Karpas-422 (cell line): ENCODE data around the gene CNTN1. TPM values are rescaled to one million over a fixed set of nuclear protein-coding genes. Genes with fewer than 3 reads are reported as not detected.

ENCODE experiments used
- DNase-seq: peaks from one replicate; pipeline ENCODE4 v3.0.0-alpha.2; 2015
- H2AFZ ChIP-seq: fragments of 200-600 bp; sonication (generic); 2 replicates; pipeline ENCODE4 v1.6.1; 2014; ENCODE audit warnings: antibody characterized with exemption, low read length, mixed read lengths
- H3K27ac ChIP-seq: fragments of 200-600 bp; sonication (generic); 2 replicates; pipeline ENCODE4 v1.5.1; 2014; ENCODE audit warnings: mild to moderate bottlenecking, low read length, moderate library complexity
- H3K27me3 ChIP-seq: fragments of 200-600 bp; sonication (generic); 2 replicates; pipeline ENCODE4 v1.6.1; 2014; ENCODE audit warnings: low read length, mixed read lengths
- H3K36me3 ChIP-seq: fragments of 200-600 bp; sonication (generic); 2 replicates; pipeline ENCODE4 v1.6.1; 2014; ENCODE audit warnings: low read length, mixed read lengths; ENCODE audit not compliant: insufficient read depth
- H3K4me1 ChIP-seq: fragments of 200-600 bp; sonication (generic); 2 replicates; pipeline ENCODE4 v1.6.1; 2014; ENCODE audit warnings: mild to moderate bottlenecking, low read length, mixed read lengths
- H3K4me2 ChIP-seq: fragments of 200-600 bp; sonication (generic); 2 replicates; pipeline ENCODE4 v1.6.1; 2014; ENCODE audit warnings: low read length, low read depth, mild to moderate bottlenecking; ENCODE audit not compliant: poor library complexity, severe bottlenecking
- H3K4me3 ChIP-seq: fragments of 200-600 bp; sonication (generic); 2 replicates; pipeline ENCODE4 v1.5.1; 2014; ENCODE audit warnings: mild to moderate bottlenecking, antibody characterized with exemption, low read length, mixed read lengths
- H3K79me2 ChIP-seq: fragments of 200-600 bp; sonication (generic); 2 replicates; pipeline ENCODE4 v1.6.1; 2014; ENCODE audit warnings: mild to moderate bottlenecking, low read length, mixed read lengths
- H3K9ac ChIP-seq: fragments of 200-600 bp; sonication (generic); 2 replicates; pipeline ENCODE4 v1.6.0; 2014; ENCODE audit warnings: low read length
- H3K9me2 ChIP-seq: fragments of 200-600 bp; sonication (generic), shearing (Covaris generic); replicated peaks from 2 replicates; pipeline ENCODE4 v1.6.0; 2014; ENCODE audit warnings: mild to moderate bottlenecking, low read length, moderate library complexity; ENCODE audit not compliant: insufficient read depth
- H3K9me3 ChIP-seq: fragments of 300-700, 200-600 bp; sonication (generic); 2 replicates; pipeline ENCODE4 v1.6.1; 2014; ENCODE audit warnings: low read length, mixed read lengths
- H4K20me1 ChIP-seq: fragments of 200-600 bp; sonication (generic); 2 replicates; pipeline ENCODE4 v1.6.1; 2014; ENCODE audit warnings: mild to moderate bottlenecking, antibody characterized with exemption, low read length, low read depth; ENCODE audit not compliant: insufficient read depth
- total RNA-seq: library from RNA; depleted of rRNA; stranded (reverse); fragments of >200 nt; shearing (Covaris generic); gene quantifications from 2 replicates; pipeline ENCODE4 v1.2.3, GENCODE V29; 2014; ENCODE audit warnings: low replicate concordance

The CNTN1 gene
- total RNA-seq, 1 experiment from 2014 or later: not detected

DNA sequence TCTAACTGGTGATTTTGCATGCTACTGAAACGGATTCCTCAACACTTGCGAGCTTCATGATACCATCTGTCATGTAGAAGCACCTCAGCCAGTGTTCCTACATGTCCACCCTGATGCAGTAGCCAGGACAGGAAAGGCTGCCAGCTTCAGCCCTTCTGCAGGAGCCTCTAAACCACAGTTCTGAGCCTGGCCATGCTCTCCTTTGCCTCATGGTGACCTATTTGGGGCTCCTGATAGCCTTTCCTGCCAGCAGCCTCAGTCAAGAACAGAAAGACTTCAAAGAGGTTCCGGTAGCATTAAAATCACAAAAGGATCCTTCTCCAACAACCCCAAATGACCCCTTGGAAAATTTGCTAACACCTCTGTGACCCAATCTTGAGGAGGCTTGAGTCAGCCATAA, 96.0 kb downstream of the CNTN1 start:
- Histone ChIP-seq H3K27me3 (no peaks in the 10 kb centered on the region), H4K20me1 (no peaks in the 10 kb centered on the region), H3K4me2 (no peak overlapping the region), H3K9me2 (no peaks in the 10 kb centered on the region), H3K36me3 (no peaks in the 10 kb centered on the region), H3K9me3 (no peaks in the 10 kb centered on the region), H2AFZ (no peak overlapping the region), H3K4me1 (no peaks in the 10 kb centered on the region), H3K27ac (no peak overlapping the region), H3K9ac (no peak overlapping the region), H3K79me2 (no peaks in the 10 kb centered on the region), H3K4me3 (no peak overlapping the region)
- DNase-seq: no peak

DNA sequence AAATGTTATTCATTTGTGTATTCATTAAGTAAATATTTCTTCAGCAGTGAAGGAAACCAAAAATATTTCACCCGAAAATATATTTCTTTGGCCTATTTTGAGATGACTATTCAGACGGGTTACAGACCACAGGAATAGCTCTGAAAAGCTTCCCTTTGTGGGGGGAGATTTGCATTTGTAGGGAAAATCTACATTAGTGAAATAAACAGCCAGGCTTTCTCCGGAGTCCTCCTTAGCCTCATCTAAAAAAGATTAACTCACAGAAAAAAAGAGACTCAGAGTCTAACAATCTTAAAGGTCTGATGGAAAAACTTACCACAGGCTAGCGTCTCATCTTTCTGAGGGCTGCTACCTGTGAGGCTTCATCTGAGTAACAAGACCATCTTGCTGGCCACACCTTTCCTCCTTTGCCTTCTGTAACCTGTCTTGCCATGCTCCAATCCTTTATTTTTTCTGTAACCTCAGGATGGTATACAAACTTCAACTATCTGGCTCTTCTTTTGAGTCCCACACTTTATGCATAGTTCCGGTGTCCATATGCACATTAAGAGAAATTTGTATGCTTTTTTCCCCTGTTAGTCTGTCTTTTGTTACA, 100.7 kb downstream of the CNTN1 start:
- Histone ChIP-seq H4K20me1 (no peaks in the 10 kb centered on the region), H3K4me2 (no peak overlapping the region), H3K36me3 (no peaks in the 10 kb centered on the region), H3K9ac (no peak overlapping the region), H3K9me2 (no peaks in the 10 kb centered on the region), H3K4me3 (no peak overlapping the region), H3K27ac (no peak overlapping the region), H3K79me2 (no peaks in the 10 kb centered on the region), H3K9me3 (no peaks in the 10 kb centered on the region), H3K27me3 (no peaks in the 10 kb centered on the region), H2AFZ (no peak overlapping the region), H3K4me1 (no peaks in the 10 kb centered on the region)
- no peak for DNase-seq

DNA sequence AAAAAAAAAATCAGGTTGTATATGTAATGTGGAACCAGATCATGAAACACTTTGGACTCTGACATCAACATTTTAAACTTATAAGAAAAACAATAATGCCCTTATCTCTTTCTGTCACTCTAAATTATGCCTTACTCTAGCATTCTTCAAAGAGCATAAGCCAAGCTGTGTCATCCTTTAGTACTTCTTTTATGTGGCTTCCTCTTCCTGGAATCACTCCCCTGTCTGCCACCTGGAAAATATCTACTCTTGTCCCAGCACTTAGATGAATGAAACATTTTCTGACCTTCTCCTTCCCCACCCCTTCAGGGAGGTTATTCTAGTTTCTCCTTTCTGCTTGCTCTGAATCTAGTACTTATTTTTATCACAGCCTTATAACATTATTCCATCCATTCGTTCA, 101.2 kb downstream of the CNTN1 start:
- Histone ChIP-seq H3K79me2 (no peaks in the 10 kb centered on the region), H3K27me3 (no peaks in the 10 kb centered on the region), H3K9me3 (no peaks in the 10 kb centered on the region), H3K4me1 (no peaks in the 10 kb centered on the region), H3K27ac (no peak overlapping the region), H4K20me1 (no peaks in the 10 kb centered on the region), H3K4me2 (no peak overlapping the region), H3K9me2 (no peaks in the 10 kb centered on the region), H3K4me3 (no peak overlapping the region), H2AFZ (no peak overlapping the region), H3K9ac (no peak overlapping the region), H3K36me3 (no peaks in the 10 kb centered on the region)
- DNase-seq: no peak

DNA sequence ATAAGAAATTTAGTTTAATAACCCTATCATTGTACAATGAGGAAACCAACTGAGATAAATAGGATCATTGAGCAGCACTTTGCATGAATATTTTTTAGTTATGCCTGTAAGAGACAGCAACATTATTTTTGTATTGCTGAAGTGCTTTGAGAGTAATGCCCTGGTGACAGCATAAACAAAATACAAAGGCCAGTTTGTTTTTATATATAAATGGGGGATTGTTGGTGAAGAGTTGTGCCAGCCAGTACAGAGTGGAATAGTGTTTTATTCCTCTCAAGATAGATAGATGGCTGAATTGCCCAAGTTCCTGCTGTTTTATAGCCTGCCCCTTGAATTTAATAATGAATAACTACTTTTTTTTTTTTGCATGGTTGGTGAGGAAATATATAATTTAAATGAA, 101.8 kb downstream of the CNTN1 start:
- Histone ChIP-seq H3K79me2 (no peaks in the 10 kb centered on the region), H3K9ac (no peak overlapping the region), H3K36me3 (no peaks in the 10 kb centered on the region), H3K4me1 (no peaks in the 10 kb centered on the region), H3K9me2 (no peaks in the 10 kb centered on the region), H3K4me3 (no peak overlapping the region), H2AFZ (no peak overlapping the region), H4K20me1 (no peaks in the 10 kb centered on the region), H3K4me2 (no peak overlapping the region), H3K9me3 (no peaks in the 10 kb centered on the region), H3K27ac (no peak overlapping the region), H3K27me3 (no peaks in the 10 kb centered on the region)
- DNase-seq: no peak

DNA sequence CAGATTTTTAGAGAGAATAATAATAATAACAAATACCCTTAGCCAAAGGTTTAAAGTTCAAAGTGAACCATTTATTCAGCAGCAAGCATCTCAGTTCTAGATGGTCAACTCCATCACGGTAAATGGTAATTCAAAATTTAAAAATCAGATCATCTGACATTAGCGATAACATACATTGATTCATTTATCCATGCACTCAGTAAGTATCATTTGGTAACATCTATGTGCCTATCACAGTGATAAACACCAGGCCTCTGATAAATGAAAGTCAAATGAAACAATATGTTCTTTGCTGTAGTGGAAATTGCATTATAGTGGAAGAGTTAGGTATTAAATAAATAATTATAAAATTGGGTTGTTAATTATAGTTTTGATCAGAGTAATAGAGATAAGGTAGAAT, 108.8 kb downstream of the CNTN1 start:
- no peak overlapping the region for H3K27ac ChIP-seq
- no peak for DNase-seq
- no peak overlapping the region for H3K4me3 ChIP-seq
- no peak overlapping the region for H3K4me2 ChIP-seq
- H4K20me1 ChIP-seq: no peaks in the 10 kb centered on the region
- no peaks in the 10 kb centered on the region for H3K4me1 ChIP-seq
- H3K9me2 ChIP-seq: no peaks in the 10 kb centered on the region
- H3K79me2 ChIP-seq: no peaks in the 10 kb centered on the region
- H3K9me3 ChIP-seq: no peaks in the 10 kb centered on the region
- no peak overlapping the region for H3K9ac ChIP-seq
- H2AFZ ChIP-seq: no peak overlapping the region
- no peaks in the 10 kb centered on the region for H3K27me3 ChIP-seq
- H3K36me3 ChIP-seq: no peaks in the 10 kb centered on the region

DNA sequence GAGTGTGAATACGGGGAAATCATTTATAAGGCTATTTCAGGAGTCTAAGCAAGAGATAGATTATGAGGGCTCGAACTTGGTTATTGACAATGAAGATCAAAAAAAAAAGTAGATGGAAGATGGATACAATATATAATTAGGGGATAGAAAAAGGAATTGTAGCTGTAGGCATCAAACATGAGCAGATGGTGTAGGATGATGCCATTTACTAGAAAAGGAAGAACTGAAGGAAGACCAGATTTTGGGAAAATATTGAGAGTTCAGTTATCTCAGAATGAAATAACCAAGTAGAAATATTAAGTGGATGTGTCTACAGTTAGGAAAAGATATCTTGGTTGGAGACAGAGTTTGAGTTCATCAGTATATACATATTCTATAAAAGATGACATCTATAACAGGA, 109.6 kb downstream of the CNTN1 start:
- Histone ChIP-seq H3K9me2 (no peaks in the 10 kb centered on the region), H3K27ac (no peak overlapping the region), H3K4me2 (no peak overlapping the region), H3K9ac (no peak overlapping the region), H3K36me3 (no peaks in the 10 kb centered on the region), H3K79me2 (no peaks in the 10 kb centered on the region), H2AFZ (no peak overlapping the region), H3K9me3 (no peaks in the 10 kb centered on the region), H4K20me1 (no peaks in the 10 kb centered on the region), H3K27me3 (no peaks in the 10 kb centered on the region), H3K4me3 (no peak overlapping the region), H3K4me1 (no peaks in the 10 kb centered on the region)
- DNase-seq: no peak

DNA sequence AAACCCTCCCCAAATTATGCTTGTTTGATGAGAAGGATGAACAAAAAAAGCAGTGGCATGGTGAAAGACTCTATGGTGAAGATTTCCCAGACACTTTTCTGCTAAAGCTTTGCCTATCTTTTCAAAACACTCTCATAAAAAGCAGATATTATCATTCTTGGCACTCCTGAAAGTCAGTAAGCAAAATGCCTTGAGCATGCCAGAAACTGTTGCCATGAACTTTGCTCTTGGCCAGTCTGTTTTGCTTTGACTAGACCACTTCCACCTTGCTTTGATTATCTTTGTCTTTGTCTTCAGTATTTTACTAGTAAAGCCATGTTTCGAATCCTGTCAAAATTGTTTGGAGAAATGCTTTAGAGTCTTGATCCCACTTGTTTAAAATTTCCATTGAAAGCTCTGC, 110.4 kb downstream of the CNTN1 start:
- Histone ChIP-seq H3K79me2 (no peaks in the 10 kb centered on the region), H3K27ac (no peak overlapping the region), H3K4me2 (no peak overlapping the region), H3K9ac (no peak overlapping the region), H3K27me3 (no peaks in the 10 kb centered on the region), H3K4me3 (no peak overlapping the region), H4K20me1 (no peaks in the 10 kb centered on the region), H3K9me2 (no peaks in the 10 kb centered on the region), H3K4me1 (no peaks in the 10 kb centered on the region), H2AFZ (no peak overlapping the region), H3K36me3 (no peaks in the 10 kb centered on the region), H3K9me3 (no peaks in the 10 kb centered on the region)
- no peak for DNase-seq

DNA sequence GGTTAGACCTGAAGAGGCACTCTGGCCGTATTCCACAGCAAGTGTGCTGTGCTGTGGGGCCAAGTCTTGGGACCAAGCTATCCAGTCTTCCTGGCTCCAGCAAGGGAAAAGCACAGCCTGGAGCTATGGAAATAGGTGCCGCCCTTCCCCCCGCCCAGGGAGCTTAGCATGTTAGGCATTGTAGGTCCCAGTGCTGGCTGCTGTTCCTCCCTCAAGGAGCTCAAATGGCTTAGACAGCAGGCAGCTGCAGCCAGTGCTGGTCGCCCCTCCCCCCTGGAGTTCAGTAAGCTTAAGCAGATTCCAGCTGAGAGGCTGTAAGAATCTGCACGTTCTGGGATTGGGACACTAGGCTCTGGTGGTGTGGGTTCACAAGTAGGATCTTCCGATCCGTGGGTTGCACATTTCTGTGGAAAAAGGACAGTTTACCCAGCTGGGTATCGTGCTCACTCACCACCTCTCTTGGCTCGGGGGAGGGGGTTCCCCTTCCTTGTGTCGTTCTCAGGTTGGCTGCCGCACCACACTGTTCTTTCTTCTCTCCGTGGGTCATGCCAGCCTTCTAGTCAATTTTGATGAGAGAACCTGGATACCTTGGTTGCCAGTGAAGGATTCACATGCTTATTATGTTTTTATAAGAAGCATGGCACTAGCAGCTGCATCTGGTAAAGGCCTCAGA, 127.3 kb downstream of the CNTN1 start:
- DNase-seq: no peak
- Histone ChIP-seq H3K4me3 (no peak overlapping the region), H3K27ac (no peak overlapping the region), H3K79me2 (no peaks in the 10 kb centered on the region), H3K4me1 (no peaks in the 10 kb centered on the region), H3K4me2 (no peak overlapping the region), H4K20me1 (no peaks in the 10 kb centered on the region), H3K9me2 (no peaks in the 10 kb centered on the region), H3K9me3 (no peaks in the 10 kb centered on the region), H3K36me3 (no peaks in the 10 kb centered on the region), H3K27me3 (no peaks in the 10 kb centered on the region), H3K9ac (no peak overlapping the region), H2AFZ (no peak overlapping the region)
